Suppressor macrophage treated with lipopolysaccharide for 1 hour (primary cell): ENCODE results near the gene MLN.
"Not testable (repeated sequence)": the region's sequence is repeated elsewhere in the genome, so short reads cannot be mapped to it uniquely, and the experiment has no call there.

Experiments
- DNase-seq, 3 donors: peaks; one replicate each; pipeline ENCODE4 v3.0.0-alpha.2; 2020 to 2022

Gene MLN

DNA sequence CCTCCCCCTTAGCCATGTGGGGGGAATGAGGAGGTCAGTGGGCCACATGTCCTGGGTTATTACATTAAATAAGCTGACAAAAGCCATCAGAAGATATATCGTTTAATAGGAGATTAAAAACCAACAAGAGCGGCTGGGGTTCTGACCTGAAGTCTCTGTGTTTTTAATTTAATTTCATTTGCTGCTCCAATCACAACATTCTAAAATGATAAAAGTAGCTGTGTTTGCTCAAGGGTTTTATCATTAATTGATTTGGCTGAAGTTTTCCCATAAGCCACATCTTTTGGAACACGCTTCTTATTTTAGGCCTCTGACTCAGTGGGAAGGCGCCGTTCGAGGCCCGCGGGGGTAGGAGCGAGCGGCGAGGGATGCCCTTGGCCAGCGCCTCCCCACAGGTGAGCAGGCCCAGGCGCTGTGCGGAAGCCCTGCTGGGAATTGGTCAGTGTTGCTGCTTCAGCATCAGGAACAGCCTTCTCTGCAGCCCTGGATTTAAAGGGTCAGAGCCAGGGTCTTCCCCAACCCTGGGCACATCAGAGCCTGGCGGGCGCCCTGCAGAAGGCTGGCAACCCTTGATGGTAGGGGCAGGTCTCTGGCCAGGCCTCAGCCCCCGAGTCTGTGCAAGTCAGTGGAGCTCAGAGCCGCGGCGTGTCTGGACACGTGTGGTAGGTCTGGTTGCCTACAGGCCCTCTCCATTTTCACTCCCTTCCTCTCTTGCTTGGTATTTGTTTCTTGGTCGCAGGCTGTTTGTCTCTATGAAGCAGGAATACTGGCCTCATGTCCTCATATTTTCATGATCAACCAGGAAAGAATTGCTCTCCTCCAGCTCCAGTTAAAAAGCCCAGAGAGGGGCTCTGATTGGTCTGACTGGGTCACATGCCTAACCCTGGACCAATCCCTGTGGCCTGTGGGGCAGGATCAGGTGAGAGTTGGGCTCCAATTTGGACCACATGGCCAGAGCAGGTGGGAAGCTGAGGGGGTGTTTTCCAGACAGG lies 30.9 kb upstream of the MLN start:
- no peak for DNase-seq

DNA sequence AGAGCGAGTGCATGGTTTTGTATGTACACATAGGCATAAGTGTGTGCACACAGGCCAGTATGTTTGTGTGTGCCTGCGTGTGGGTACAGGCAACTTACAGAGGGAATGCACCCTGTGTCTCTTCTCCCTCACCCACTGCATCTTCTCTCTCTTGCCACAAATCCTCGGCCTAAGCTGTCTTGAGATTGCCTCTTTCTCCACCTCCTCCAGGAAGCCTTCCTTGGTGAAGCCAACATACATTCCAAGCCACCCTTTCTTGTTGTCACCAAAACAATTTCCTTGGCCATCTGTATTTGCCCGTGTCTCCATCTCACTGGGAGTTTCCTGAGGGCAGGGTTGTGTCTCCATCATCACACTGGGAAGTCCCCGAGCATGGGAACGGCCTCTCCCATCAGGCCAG lies 29.8 kb upstream of the MLN start:
- no peak for DNase-seq

DNA sequence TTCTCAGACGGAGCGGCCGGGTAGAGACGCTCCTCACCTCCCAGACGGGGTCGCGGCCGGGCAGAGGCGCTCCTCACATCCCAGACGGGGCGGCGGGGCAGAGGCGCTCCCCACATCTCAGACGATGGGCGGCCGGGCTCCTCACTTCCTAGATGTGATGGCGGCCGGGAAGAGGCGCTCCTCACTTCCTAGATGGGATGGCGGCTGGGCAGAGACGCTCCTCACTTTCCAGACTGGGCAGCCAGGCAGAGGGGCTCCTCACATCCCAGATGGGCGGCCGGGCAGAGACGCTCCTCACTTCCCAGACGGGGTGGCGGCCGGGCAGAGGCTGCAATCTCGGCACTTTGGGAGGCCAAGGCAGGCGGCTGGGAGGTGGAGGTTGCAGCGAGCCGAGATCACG lies 29.0 kb upstream of the MLN start:
- DNase-seq = not testable (repeated sequence)

DNA sequence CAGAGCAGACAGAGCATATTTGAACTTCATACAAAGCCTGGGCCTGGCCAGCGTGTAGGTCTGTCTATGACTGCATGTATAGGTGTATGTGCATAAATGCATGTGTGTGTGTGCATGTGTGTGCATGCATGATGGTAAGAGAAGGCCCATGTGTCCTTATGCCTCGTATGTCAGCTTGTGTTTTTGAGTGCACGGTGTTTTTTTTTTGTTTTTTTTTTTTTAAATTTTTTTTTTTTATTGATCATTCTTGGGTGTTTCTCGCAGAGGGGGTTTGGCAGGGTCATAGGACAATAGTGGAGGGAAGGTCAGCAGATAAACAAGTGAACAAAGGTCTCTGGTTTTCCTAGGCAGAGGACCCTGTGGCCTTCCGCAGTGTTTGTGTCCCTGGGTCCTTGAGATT lies 27.9 kb upstream of the MLN start:
- DNase-seq = not testable (repeated sequence)

DNA sequence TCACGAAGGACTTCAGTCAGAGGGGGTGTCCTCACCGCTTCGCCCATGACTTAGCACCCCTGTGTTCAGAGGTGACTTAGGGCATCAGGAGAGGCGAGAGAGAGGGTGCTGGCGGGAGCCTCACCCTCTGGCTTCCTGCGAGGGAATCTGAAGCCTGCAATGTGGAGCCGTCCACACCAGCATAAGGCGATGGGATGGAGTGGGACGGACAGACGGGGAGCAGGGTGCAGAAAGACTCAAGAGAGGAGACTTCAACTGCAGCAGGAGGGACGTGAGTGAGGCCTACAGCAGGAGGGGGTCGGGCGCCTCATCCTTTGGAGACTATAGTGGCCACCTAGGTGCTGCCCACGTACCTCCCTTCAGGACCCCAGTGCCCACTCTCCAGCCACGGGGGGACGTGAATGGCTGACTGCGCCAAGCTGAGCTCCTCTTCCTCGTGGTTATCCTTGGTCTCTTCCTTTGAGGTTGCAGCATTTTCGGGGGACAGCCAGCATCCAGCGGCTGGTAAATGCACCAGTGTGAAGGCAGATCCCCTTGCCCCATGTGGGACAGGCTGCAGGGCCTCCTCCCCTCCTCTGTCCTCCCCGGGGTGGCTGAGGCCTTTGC lies 26.9 kb upstream of the MLN start:
- DNase-seq = no peak

DNA sequence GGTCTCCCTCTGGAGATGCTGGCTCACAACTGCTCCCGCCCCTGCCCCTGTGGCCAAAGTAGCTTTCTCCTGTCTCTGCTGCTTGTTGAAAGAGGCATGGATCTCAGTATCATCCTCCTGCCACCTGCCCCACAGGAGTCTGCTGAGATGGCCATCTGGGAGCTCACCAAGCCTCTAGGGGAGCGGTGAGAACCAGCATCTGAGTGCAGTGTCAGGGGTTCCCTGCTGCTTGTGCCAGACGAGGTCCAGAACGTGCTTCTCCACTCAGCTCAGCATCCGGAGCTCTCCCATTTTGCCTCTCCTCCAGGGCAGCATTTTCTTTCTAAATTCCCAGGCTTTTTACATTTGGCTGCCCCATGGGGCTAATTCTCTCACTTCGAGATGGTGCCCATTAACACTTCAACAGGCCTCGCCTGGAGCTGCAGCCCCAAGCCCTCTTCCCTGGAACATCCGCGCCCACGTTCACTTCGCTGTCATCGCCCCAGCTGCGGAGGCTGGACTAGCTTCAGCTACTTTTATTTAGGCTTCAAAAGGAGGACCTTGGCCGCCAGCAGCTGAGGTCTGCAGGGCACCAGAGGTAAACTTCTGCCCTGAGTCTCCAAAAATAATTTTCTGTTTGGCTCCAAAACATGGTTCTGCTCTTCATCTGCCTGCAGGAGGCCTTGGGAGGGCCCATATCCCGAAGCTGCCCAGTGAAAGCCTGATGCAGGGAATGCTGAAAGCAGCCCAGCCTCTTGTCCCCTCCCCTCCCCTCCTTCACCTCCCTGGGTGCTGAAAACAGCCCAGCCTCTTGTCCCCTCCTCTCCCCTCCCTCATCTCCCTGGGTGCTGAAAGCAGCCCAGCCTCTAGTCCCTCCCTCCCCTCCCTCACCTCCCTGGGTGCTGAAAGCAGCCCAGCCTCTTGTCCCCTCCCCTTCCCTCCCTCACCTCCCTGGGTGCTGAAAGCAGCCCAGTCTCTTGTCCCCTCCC lies 25.2 kb upstream of the MLN start:
- no peak for DNase-seq

DNA sequence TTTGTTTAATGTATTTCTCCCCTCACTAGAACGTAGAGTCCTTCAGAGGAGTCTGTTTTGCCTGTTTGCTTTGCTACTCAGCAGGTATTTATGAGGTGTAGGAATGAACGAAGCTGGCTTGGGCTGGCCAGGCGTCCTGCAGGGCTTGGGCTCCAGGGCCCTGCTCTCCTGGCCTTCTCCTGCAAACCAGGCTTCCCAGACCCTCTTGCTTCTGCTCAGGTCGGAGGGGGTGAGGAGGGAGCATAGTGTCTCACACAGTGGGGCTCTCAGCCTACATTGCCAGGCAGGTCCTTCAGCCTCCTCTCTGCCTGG lies 24.6 kb upstream of the MLN start:
- DNase-seq = no peak

DNA sequence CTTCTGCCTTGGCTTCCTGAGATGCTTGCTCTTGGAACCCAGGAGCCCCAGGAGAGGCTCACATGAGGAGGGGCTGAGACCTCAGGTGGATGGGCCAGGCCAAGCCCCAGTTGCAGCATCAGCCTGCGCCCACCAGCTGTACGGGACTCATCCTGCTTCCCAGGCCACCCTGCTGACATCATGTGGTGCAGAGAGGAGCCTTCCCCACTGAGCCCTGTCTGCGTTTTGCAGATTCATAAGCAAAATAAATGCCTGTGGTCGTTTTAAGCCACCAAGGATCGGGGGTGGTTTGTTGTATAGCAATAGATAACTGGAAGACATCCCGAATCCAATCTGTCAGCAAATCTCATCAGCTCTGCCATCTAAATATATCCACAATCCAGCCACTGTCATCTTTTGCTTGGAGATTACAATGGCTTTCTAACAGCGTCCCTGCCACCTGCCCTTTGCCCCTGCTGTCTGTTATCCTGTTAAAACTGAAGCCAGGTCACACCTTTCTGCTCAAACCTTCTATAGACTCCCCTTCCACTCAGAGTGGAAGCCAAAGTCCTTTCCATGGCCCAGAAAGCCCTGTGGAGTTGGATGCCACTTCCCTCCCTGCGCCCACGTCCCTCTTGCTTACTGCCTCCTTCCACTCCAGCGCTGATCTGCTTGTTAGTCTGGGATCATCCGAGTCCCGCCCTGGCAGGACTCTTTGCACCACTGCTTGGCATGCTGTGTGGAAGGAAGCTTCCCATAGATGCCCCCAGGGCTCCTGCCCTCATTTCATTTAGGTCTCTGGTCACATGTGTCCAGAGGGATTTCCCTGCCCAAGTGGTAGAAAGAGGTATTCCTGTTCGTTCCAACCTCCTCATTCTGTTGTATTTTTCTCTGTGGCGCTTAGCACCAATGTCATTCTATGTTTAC lies 24.0 kb upstream of the MLN start:
- no peak for DNase-seq

DNA sequence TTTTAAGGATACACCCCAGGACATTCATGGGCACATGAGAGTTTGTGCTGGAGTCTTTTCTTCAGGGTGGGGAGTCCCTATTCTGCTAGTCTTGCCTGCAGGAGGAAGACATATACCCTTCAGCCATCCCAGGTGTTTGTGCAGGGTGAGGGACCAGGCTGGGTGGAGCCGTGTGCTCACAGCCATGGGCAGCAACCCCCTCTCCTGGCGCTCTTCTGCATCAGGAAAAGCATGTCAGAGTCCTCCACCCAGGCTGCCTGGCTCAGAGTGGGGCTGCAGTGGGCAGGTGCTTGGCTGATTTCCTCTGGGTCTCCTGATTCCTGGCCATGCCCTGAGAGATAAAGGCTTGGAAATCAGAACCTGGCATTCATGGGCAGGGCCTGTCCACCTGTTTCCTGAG lies 22.7 kb upstream of the MLN start:
- no peak for DNase-seq

DNA sequence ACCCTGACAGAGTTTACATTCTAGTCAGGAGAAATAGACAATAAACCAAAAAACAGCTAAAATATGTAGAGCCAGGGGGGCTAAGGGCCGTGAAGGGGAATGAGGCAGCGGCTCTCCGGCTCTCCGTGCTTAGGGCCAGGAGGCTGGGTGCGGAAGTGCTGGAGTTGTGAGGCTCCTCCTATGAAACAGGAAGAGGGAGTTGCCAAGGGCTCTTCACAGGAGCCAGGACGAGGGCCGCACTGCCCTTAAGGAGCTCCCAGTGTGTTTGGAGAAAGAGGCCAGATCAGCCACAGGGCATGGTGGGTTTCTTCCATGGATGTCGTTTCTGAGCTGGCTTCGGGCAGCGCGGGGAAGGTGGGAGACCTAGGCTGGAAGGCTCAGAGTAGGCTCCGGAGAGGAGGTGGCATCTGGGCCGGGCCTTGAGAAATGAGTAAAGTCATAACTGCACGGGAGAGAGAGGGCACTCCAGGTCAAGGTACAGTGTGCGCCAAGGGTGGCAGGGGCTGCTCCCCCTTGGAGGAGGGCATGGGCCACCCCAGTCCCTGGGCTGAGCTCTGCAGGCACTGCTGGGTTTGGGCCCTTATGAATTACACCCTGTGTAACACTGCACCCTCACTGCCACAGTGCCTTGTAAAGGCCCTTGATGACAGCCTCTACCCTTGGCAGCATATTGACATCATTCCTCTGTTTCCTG lies 20.8 kb upstream of the MLN start:
- DNase-seq = no peak

DNA sequence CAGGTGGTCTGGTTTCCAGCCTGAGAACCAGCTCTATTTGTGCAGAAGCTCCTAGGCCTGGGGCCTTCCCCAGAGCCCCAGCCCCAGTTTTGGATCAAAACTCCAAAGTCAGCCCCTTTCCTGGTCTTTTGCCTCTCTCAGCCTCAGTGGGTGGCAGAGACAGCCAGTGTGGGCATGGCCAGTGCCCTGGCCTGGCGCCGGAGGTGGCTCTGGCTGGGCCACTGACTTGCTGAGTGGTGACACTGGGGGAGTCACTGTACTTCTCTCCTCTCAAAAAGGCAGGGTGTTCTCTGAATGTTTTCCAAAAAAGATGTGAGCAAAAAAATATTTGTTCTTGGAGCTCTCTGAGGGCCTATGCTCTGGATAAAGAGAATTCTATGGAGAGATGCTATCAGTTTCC lies 20.0 kb upstream of the MLN start:
- DNase-seq = no peak

DNA sequence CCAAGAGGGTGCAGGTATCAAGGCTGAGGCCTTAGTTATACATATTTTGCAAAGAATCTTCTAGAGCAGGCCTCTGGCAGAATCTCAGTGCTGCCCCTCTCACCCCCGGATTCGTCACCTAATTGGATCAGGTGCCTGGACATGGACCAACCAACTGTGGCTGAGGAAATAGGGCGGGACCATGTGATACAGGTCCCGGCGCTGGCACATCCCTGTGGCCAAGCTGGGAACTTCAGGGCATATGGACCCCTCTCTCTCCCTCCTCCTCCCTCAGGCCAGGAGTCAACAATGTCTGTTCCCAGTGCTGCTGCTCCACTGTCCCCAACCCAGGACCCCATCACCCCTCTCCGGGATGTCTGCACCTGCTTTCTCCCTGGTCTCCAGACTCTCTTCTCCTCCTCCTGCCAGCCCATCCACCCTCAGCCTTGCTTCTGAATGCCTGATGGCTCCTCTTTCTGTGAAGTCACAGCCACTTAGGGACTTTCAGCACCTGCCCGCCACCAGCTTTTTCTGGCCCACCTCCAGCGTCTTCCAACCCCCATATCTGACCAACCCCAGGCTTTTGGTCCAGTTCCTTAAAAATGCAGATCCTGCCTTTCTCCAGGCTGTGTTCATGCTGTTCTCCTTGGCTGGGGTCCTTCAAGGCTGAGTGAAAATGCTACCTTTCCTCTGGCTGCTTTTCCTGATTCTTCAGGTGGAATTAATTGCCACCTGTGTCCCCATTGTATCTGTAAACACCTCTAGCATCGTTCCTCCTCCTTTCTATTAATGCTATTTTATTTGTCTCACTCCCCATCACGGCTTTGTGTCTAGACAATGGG lies 19.0 kb upstream of the MLN start:
- peak in 2 of 3 donors; percentile 11 to 36 for DNase-seq

DNA sequence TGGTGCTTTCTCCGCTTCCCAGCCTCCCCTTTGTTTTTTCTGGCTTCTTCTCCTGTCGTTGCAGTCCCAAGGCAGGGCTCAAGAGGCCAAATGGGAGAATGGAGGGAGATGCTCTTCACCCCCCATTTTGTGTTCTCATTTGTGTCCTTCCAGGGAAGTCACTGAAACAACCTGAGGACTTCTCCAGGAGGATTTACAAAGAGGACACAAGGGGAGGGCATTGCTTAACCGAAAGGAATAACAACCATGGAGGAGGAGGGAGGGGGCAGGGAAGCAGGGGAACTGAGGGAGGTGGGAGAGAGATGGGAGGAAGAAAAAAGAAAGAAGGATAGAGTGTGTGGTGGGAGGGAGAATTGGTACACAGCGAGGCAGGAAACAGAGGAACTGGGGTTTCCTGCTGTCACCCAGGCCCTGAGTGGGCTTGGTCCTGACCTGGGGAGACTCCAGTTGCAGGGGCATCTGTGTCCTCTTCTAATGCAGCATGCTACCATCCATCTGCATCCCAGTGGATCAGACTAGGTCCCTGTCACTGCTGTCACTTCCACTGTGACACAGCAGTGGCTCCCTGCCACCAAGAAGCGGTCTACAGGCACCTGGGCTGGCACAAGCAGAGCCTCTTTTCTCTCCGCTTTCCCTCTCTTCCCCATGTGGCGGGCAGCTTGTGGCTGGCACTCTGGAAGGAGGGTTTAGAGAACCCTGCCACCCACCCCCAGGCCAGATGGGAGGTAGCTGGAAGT lies 17.1 kb upstream of the MLN start:
- no peak for DNase-seq

DNA sequence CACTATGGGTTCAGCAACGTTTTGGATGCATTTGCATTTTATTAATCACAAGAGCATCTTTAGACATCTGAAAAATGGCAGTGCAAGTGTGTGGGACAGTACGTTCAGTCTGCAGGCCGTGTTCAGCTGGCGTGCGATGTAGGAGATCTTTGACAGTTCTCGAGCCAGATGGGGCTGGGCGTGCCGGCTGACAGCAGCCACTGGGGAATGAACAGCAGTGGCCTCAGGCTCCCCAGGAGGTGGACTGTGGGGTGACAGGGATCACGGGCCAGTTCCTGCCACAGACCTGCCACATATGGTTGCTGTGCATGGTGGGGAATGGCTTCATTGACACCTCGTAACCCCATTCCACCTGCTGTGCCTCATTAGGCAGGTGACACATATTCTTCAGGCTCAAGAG lies 16.4 kb upstream of the MLN start:
- DNase-seq = no peak

DNA sequence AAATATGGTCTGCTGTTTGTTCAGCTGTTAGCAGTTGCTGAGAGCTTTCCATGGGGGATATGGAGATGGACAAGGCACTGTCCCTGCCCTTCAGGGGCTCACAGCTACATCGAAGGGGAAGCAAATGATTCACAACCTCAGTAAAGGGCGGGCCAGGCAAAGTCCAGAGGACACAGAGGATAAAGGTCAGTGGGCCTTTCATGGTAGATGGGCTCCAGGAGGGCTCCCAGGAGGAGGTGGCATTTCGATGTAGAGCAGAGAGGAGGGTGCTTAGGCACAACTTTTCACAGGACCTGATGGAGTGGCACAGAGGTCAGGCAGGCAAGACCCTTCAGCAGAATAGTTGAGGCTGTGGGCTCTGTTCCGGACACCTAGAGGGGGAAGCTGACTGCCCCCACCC lies 15.2 kb upstream of the MLN start:
- DNase-seq = no peak

DNA sequence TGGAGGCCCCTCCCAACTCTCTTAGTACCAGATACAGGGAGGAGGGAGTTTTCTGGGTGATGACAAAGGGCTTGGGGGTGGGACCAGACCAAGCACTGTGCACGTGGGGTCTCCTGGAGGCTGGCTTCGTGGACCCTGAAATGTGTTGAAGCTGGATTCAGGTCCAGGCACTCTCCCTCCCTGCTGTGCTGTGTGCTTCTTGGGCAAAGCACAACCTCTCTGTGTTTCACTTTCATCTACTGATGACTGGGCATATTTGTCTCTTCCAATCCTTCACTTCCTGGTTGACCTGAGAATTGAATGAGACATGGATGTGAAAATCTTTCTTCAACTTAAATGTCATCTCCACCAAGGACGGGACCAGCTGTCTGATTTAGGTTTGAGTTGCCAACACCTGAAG lies 14.5 kb upstream of the MLN start:
- no peak for DNase-seq

DNA sequence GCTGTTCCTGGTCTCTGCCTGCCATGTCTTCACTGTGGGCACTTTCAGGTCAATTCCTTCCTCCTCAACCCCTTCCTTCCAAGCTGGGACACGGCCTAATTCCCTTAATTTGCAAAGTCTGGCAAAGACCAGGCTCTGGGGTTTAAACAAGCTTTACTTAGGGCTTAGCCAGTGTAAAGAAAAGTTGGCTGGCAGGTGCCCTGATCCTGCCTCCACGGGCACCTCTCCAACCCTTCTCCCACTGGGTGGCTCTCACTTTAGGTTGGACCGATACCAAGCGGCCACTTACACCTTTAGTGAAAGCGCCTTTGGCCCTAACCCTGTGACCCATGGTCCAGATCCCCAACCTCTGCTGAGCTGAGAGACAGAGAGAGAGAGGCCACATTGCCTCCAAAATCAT lies 13.7 kb upstream of the MLN start:
- DNase-seq = no peak

DNA sequence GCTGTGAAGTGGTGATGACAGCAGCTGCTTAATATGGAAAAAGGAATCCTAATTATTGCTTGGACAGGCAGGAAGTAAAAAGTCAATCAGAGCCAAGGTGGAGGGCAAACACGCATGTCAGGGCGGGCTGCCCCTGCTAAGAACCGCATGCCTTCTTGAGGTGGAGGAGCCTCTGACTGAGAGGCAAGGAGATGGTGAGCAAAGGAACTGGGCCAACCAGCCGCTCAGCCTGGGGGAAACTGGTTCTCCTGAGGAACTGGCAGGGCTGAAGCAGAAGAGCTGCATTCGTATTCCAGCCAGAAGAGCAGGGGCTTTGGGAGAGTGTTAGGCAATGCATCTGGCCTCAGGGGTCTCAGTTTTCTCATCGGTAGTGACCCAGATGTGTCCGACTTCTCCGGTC lies 13.1 kb upstream of the MLN start:
- no peak for DNase-seq

DNA sequence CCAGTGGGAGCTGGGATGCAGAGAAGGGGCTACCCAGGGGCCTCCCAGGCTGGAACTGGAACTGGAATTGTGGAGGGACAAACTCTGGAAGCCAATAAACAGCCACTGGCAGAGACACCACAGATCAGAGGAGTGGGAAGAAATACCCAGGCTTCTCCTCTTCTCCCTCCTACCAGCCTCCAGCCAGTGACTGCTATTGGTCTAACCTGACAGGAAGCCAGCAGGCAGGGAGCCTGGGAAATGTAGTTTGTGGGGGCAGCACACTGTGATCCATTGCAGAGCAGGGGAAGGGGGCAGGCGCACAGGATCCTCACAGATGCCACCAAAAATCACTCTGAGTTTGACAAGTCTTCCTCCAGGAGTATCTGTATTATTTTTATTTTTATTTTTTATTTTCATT lies 12.1 kb upstream of the MLN start:
- peak in 2 of 3 donors; percentile 27 for DNase-seq
